Activated CD4-positive, alpha-beta memory T cell treated with anti-CD3 and anti-CD28 coated beads, Interleukin-2, amount 10 ng/mL, durations not matched to agents 7 days and 5 days (primary cell): ENCODE results near the gene RRP9. TPM values are rescaled to one million over a fixed set of nuclear protein-coding genes. Genes with fewer than 3 reads are reported as not detected.
A peak's percentile ranks its signal among the peaks of the same experiment; 100 is the strongest.

Source experiments
- CTCF ChIA-PET: fragments of 350-600 bp; sonication (Branson Sonifier 250); formaldehyde crosslinking; loops from one replicate; lab custom pipeline; 2021; ENCODE audit warnings: antibody characterized with exemption, inconsistent platforms; lab: Charles Lee
- POLR2A ChIA-PET: fragments of 350-600 bp; sonication (Branson Sonifier 250); formaldehyde crosslinking; loops from one replicate; lab custom pipeline; 2021; ENCODE audit warnings: antibody characterized with exemption; lab: Charles Lee
- DNase-seq: peaks from one replicate; pipeline ENCODE4 v3.0.0-alpha.2; 2020
- H3K27ac Mint-ChIP-seq: one replicate; pipeline ENCODE4 v1.8.0; 2021; ENCODE audit warnings: mild to moderate bottlenecking, mixed read lengths
- H3K27me3 Mint-ChIP-seq: one replicate; pipeline ENCODE4 v1.8.0; 2021; ENCODE audit warnings: mixed read lengths
- H3K36me3 Mint-ChIP-seq: one replicate; pipeline ENCODE4 v1.8.0; 2021; ENCODE audit warnings: low read depth, mixed read lengths
- H3K4me1 Mint-ChIP-seq: one replicate; pipeline ENCODE4 v1.8.0; 2021; ENCODE audit warnings: mixed read lengths
- H3K4me3 Mint-ChIP-seq: one replicate; pipeline ENCODE4 v1.8.0; 2021; ENCODE audit warnings: mild to moderate bottlenecking, mixed read lengths
- H3K9me3 Mint-ChIP-seq: one replicate; pipeline ENCODE4 v1.8.0; 2021; ENCODE audit warnings: mixed read lengths
- total RNA-seq, 2 experiments: library from RNA; stranded (reverse); gene quantifications; one replicate each; pipeline ENCODE4 v1.2.3, GENCODE V29; 2021

The RRP9 gene
- total RNA-seq, 2 experiments from 2014 or later = 16.8 to 17.5 TPM

DNA sequence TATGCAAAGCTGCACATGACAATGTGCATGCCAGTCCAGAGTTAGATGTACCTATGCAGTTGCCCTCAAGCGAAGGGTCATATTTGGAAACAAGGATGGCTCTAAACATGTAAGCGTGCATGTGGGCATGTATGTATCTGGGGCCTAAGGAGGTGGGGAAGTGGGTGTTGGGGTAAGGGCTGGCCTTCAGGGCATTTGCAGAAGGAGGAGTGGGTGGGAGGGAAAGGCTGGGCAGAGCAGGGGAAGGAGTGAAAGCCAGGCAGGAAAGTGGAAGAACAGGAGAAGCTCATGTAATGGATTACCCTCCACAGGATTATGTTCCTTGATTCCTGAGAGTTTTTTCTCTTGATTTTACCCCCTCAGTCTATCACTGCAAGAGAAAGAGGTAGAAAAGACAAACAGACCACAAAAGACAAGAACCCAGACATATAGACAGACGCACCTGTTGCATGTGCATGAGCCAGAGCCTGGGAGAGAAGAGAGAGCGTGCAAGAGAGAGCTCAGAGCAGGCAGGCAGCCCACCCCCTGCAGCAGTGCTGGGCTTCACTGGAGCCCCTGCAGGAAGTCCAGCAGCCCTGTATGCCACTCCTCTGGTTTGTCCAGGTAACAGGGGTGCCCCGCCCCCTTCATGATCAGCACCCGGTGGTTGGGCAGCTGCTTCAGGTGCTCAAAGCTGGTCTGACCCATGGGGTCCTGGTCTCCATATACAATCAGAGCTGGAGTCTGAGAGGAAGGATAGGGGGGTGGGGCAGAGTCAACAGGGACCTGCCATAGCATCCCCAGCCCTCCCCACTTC, 27.4 kb upstream of the RRP9 start:
- Mint-ChIP-seq H3K27me3 (peaks cover 5% of the 10 kb centered on the region), H3K4me3 (peak overlapping the region; percentile 57), H3K9me3 (no peaks in the 10 kb centered on the region), H3K4me1 (peaks cover 41% of the 10 kb centered on the region), H3K27ac (no peak overlapping the region), H3K36me3 (peaks cover 4% of the 10 kb centered on the region)
- ChIA-PET POLR2A (interaction anchor here (1.0 to 2.6 kb wide), 5 partner anchors 14 to 294 kb away, joined by 3 to 10 read pairs (median 5); partner anchors contain the start of genes ACY1, PARP3 and RRP9), CTCF (interaction anchor here (0.9 to 1.0 kb wide), 3 partner anchors 16 to 27 kb away, joined by 3 to 4 read pairs (median 3); partner anchors contain the start of genes PARP3 and RPL29)
- DNase-seq = no peak

GRCh38 chr3:51968170-51968775, 26.6 kb upstream of the RRP9 start:
- Mint-ChIP-seq H3K27ac (no peak overlapping the region), H3K9me3 (no peaks in the 10 kb centered on the region), H3K4me1 (peaks cover 34% of the 10 kb centered on the region), H3K36me3 (no peaks in the 10 kb centered on the region), H3K27me3 (peaks cover 5% of the 10 kb centered on the region), H3K4me3 (peak overlapping the region; percentile 80)
- DNase-seq = no peak
- CTCF ChIA-PET = no interaction called here
- POLR2A ChIA-PET = interaction anchor here (1.0 to 2.6 kb wide), 5 partner anchors 15 to 180 kb away, joined by 3 to 10 read pairs (median 5); partner anchors contain the start of genes ACY1, PARP3, RPL29 and RRP9

DNA sequence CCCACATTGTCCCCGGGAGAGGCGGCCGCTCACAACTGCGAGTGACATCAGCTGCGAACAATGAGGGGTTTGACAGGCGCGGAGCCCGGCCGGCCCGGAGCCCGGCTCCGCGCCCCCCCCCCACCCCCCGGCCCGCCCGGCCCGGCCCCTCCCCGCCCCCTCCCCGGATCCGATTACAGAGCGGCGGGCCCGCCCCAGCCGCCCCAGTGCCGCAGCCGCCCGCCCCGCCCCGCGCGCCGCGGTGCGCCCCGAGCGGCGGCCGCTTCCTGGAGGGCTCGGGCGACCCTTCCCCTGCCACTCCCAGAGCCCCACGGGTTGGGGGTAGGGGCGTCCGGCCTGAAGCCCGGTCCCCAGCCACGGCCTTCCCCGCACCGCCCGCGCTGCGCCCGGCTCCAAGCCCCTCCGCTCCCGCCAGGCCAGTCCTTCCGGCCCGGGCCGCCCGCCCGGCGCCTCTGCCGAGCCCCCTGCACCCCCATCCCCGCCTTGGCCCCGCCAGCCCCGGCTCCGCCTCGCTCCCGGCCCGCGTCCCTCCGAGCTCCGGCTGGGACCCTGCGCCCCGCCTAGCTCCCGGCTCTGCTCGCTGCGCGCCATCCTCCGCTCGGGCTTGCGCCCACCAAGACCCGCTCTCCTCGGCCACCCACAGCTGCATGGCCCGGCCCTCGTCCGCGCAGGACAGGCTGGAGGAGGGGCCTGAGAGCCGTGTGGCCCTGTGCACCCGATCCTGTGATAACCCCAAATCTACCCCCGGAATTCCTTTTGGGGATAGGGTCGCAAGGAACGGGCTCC, 25.9 kb upstream of the RRP9 start, which contains the start of gene PCBP4:
Gene PCBP4 (minus strand): TSS at position 71 of the 786 bp plus-strand sequence. CDS start 6,214 bp downstream, outside the sequence.
- H3K27me3 Mint-ChIP-seq = peaks cover 8% of the 10 kb centered on the region
- H3K4me3 Mint-ChIP-seq = peak within 1 kb of the TSS; percentile 80
- POLR2A ChIA-PET = interaction anchor here (0.7 to 2.6 kb wide), 5 partner anchors 15 to 28 kb away, joined by 3 to 10 read pairs (median 3); partner anchors contain the start of genes ACY1, PARP3, RPL29 and RRP9
- H3K27ac Mint-ChIP-seq = peak within 1 kb of the TSS; percentile 61
- H3K4me1 Mint-ChIP-seq = peaks cover 33% of the 10 kb centered on the region
- no peaks in the 10 kb centered on the region for H3K9me3 Mint-ChIP-seq
- H3K36me3 Mint-ChIP-seq = no peaks in the 10 kb centered on the region
- CTCF ChIA-PET = interaction anchor here (1.6 kb wide), 1 partner anchor 25 kb away, joined by 4 read pairs; no protein-coding TSS in a partner anchor
- peak; percentile 48 for DNase-seq

GRCh38 chr3:51966922-51967383, 25.2 kb upstream of the RRP9 start:
- ChIA-PET CTCF (interaction anchor here (1.6 kb wide), 1 partner anchor 24 kb away, joined by 4 read pairs; no protein-coding TSS in a partner anchor), POLR2A (interaction anchor here (0.7 to 1.0 kb wide), 2 partner anchors 20 to 29 kb away, joined by 3 read pairs; partner anchors contain the start of gene RPL29)
- Mint-ChIP-seq H3K36me3 (no peaks in the 10 kb centered on the region), H3K4me1 (peaks cover 31% of the 10 kb centered on the region), H3K9me3 (no peaks in the 10 kb centered on the region), H3K27me3 (peaks cover 9% of the 10 kb centered on the region), H3K4me3 (peak overlapping the region; percentile 79), H3K27ac (peak overlapping the region; percentile 23)
- DNase-seq = no peak

DNA sequence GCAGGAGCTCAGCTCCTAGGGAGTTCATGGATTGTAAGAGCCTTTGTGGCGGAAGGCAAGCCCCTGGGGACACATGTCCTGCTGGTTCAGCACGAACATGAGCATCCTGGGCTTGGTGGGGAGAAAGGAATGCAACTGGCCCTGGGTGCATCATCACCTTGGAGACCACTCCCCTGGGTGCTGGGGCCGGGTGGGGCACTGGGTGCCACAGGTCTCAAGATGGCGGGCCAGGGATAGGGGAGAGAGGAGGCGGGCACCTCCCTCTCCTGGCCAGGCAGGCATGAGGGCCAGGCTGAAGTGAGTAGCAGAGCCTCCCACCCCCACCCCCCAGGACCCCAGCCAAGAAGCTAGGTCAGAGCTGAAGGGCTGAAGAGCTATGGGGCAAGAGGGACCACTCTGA, 24.8 kb upstream of the RRP9 start:
- peak overlapping the region; percentile 79 for H3K4me3 Mint-ChIP-seq
- CTCF ChIA-PET = interaction anchor here (1.6 kb wide), 1 partner anchor 24 kb away, joined by 4 read pairs; no protein-coding TSS in a partner anchor
- no peaks in the 10 kb centered on the region for H3K36me3 Mint-ChIP-seq
- H3K27me3 Mint-ChIP-seq = peaks cover 11% of the 10 kb centered on the region
- H3K27ac Mint-ChIP-seq = peak overlapping the region; percentile 23
- POLR2A ChIA-PET = interaction anchor here (0.7 to 1.5 kb wide), 3 partner anchors 20 to 29 kb away, joined by 3 read pairs; partner anchors contain the start of gene RPL29
- DNase-seq = no peak
- H3K4me1 Mint-ChIP-seq = peaks cover 31% of the 10 kb centered on the region
- no peaks in the 10 kb centered on the region for H3K9me3 Mint-ChIP-seq

DNA sequence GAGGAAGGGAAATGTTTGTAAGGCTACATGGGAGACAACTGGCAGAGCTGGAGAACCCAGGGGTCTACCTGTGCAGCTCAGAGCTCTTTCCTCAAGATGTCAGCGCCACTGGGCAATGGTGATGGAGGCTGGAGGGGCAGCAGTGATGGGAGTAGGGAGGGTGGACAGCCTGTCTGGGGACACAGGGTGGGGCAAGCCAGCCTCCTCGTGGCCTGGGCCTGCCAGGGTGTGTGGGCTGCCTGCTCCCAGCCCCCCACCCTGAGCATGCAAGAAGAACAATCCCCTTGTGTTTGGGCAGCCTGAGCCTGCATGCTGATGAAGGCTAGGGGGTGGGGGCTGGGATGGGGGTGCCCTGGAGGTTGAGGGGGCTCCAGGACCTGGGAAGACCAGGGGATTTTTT, 24.3 kb upstream of the RRP9 start:
- Mint-ChIP-seq H3K4me1 (peaks cover 28% of the 10 kb centered on the region), H3K27ac (no peak overlapping the region), H3K9me3 (no peaks in the 10 kb centered on the region), H3K36me3 (no peaks in the 10 kb centered on the region), H3K27me3 (peaks cover 13% of the 10 kb centered on the region), H3K4me3 (peak overlapping the region; percentile 79)
- CTCF ChIA-PET = interaction anchor here (1.0 kb wide), 1 partner anchor 24 kb away, joined by 3 read pairs; the partner anchor contains the start of gene RRP9
- POLR2A ChIA-PET = interaction anchor here (0.7 to 2.0 kb wide), 4 partner anchors 8 to 30 kb away, joined by 3 to 8 read pairs (median 4); partner anchors contain the start of genes ABHD14A, ABHD14B, ACY1 and RPL29
- no peak for DNase-seq

GRCh38 chr3:51964521-51964920, 22.8 kb upstream of the RRP9 start:
- POLR2A ChIA-PET = interaction anchor here (0.9 to 2.0 kb wide), 4 partner anchors 9 to 91 kb away, joined by 3 to 8 read pairs (median 5); partner anchors contain the start of genes ABHD14A, ABHD14B, ACY1 and GPR62
- Mint-ChIP-seq H3K9me3 (no peaks in the 10 kb centered on the region), H3K27me3 (peaks cover 13% of the 10 kb centered on the region), H3K4me1 (peaks cover 26% of the 10 kb centered on the region), H3K27ac (no peak overlapping the region), H3K4me3 (no peak overlapping the region), H3K36me3 (no peaks in the 10 kb centered on the region)
- no peak for DNase-seq
- CTCF ChIA-PET = interaction anchor here (1.0 kb wide), 1 partner anchor 9 kb away, joined by 4 read pairs; the partner anchor contains the start of gene ABHD14B

GRCh38 chr3:51963951-51964451, 22.3 kb upstream of the RRP9 start:
- H3K27ac Mint-ChIP-seq = no peak overlapping the region
- POLR2A ChIA-PET = interaction anchor here (1.1 kb wide), 1 partner anchor 10 kb away, joined by 3 read pairs; the partner anchor contains the start of gene ABHD14B
- H3K4me1 Mint-ChIP-seq = peaks cover 24% of the 10 kb centered on the region

DNA sequence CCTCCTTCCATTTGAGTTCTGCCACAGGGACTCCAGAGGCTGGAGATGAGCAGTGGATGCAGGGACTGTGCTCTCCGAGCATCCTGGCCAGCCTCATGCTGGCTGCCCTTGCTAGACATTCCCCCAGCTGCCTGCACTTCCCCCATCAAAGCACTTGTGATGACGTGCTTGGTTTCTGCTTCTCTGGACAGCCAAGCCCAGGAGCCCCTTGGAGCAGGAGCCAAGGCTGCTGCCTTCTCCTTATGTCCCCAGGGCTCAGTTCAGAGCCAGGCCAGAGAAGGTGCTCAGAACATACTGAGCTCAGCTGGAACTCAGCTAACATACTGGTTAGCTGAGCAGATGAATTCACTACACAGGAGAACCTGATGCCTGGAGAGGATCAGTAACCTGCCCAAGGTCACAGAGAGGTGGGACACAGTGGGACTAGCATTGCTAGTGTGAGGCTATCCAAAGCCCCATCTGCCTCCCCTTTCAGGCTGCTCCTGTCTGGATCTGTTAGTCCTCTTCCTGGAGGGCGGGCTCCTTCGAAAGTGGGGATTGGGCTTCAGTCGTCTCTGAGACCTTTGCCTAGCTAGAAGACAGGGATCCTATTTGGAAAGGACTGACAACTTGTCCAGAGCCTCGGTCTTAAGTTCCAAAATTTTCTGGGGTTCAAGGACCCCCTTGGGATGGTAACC, 21.3 kb upstream of the RRP9 start:
- H3K36me3 Mint-ChIP-seq = peaks cover 3% of the 10 kb centered on the region
- no peak overlapping the region for H3K27ac Mint-ChIP-seq
- POLR2A ChIA-PET = interaction anchor here (1.1 kb wide), 1 partner anchor 11 kb away, joined by 3 read pairs; the partner anchor contains the start of gene ABHD14B
- no peaks in the 10 kb centered on the region for H3K9me3 Mint-ChIP-seq
- peaks cover 15% of the 10 kb centered on the region for H3K4me1 Mint-ChIP-seq
- DNase-seq = no peak
- CTCF ChIA-PET = interaction anchor here (1.2 to 1.6 kb wide), 3 partner anchors 10 to 22 kb away, joined by 5 to 6 read pairs (median 5); partner anchors contain the start of genes ACY1 and RRP9
- H3K27me3 Mint-ChIP-seq = peaks cover 13% of the 10 kb centered on the region
- H3K4me3 Mint-ChIP-seq = no peak overlapping the region

More at GRCh38 chr3:51963951-51964451, 22.3 kb upstream of the RRP9 start:
- Mint-ChIP-seq H3K9me3 (no peaks in the 10 kb centered on the region), H3K27me3 (peaks cover 13% of the 10 kb centered on the region), H3K36me3 (no peaks in the 10 kb centered on the region), H3K4me3 (no peak overlapping the region)
- no peak for DNase-seq
- CTCF ChIA-PET = interaction anchor here (1.0 to 1.6 kb wide), 3 partner anchors 10 to 23 kb away, joined by 4 to 5 read pairs (median 5); partner anchors contain the start of genes ABHD14B, ACY1 and RRP9

DNA sequence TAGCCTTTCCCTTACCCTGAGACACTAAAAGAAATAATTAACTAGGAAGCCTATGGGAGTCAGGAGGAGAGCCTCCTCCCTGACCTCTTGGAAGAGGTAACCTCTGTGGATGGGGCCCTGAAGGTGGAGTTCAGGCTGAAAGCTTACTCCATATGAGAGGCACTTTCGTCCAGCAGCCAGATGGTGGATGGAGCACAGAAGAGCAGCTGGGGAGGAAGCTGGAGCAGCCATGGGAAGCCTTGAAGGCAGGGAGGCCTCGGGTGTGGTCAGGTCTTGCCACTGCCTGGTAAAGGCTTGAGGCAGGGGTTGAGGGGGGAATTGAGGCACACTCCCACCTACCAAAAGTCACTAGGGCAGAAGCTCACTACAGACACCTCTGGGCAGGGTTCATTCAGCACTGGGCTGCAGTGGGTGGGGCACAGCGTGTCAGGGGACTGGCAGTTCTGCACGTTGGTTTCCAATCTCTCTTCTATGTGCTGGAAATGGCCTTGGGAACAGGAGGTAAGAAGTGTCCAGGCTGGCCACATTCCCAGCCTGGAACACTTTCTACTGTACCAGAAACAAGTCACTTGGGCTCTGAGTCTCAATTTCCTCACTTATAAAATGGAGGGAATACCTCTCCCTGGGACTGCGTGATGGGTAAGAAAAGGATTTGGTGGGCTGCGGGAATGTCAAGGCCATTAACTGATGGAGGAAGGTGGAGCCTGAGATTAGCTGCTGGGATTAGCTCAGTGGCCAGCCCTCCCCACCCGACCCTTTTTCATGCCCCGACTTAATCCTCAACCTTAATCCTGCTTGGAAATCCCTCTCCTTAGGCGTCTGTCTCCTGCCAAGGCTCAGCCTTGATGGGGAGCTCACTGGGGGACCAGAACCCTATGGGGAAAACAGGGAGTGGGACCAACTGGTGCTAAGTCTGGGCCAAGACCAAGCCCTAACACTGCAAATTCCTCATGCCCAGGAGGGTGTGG, 20.2 kb upstream of the RRP9 start:
- Mint-ChIP-seq H3K4me3 (no peak overlapping the region), H3K27ac (no peak overlapping the region), H3K4me1 (peaks cover 13% of the 10 kb centered on the region), H3K27me3 (peaks cover 16% of the 10 kb centered on the region), H3K9me3 (no peaks in the 10 kb centered on the region), H3K36me3 (peaks cover 3% of the 10 kb centered on the region)
- DNase-seq = no peak
- ChIA-PET POLR2A (interaction anchor here (1.2 kb wide), 1 partner anchor 12 kb away, joined by 4 read pairs; the partner anchor contains the start of gene ABHD14B), CTCF (interaction anchor here (1.0 to 1.6 kb wide), 2 partner anchors 11 to 39 kb away, joined by 3 to 6 read pairs; no protein-coding TSS in a partner anchor)
